Left renal pelvis (tissue), 4 donors: ENCODE results near the gene KCNMA1. TPM values are rescaled to one million over a fixed set of nuclear protein-coding genes. Genes with fewer than 3 reads are reported as not detected.

Experiments used
- DNase-seq, 4 donors: peaks; one replicate each; pipeline ENCODE4 v3.0.0-alpha.2; 2013; ENCODE audit warnings: low read depth in 4 of 4, low spot score in 3 of 4
- polyA plus RNA-seq, 4 donors: library from polyadenylated mRNA; unstranded; fragments of 120-200 nt; gene quantifications; one replicate each; pipeline ENCODE4 v1.2.1, GENCODE V29; 2013; ENCODE audit not compliant: insufficient read length in 4 of 4

KCNMA1 gene
- polyA plus RNA-seq, 4 donors = 3.3 to 4.9 (median 4.4) TPM

- no peak for DNase-seq
Observed at GRCh38 chr10:77609781-77610272, 27.8 kb downstream of the KCNMA1 start.

GRCh38 chr10:77608281-77608680 lies 29.3 kb downstream of the KCNMA1 start:
- DNase-seq = no peak

GRCh38 chr10:77606751-77607150 lies 30.9 kb downstream of the KCNMA1 start:
- no peak for DNase-seq

GRCh38 chr10:77605466-77605865 lies 32.1 kb downstream of the KCNMA1 start:
- DNase-seq = no peak

GRCh38 chr10:77604941-77605351 lies 32.7 kb downstream of the KCNMA1 start:
- DNase-seq = no peak

GRCh38 chr10:77604063-77604462 lies 33.5 kb downstream of the KCNMA1 start:
- no peak for DNase-seq

GRCh38 chr10:77603534-77603927 lies 34.1 kb downstream of the KCNMA1 start:
- DNase-seq = no peak

- DNase-seq = no peak
Observed at GRCh38 chr10:77602913-77603533, 34.6 kb downstream of the KCNMA1 start.

- no peak for DNase-seq
Observed at GRCh38 chr10:77602231-77602912, 35.2 kb downstream of the KCNMA1 start.

GRCh38 chr10:77601488-77601887 lies 36.1 kb downstream of the KCNMA1 start:
- no peak for DNase-seq

GRCh38 chr10:77600640-77601039 lies 37.0 kb downstream of the KCNMA1 start:
- DNase-seq = no peak

GRCh38 chr10:77599651-77600050 lies 38.0 kb downstream of the KCNMA1 start:
- DNase-seq = no peak

- DNase-seq = no peak
Observed at GRCh38 chr10:77598606-77599005, 39.0 kb downstream of the KCNMA1 start.

- DNase-seq = no peak
Observed at GRCh38 chr10:77597560-77597959, 40.0 kb downstream of the KCNMA1 start.

- DNase-seq = no peak
Observed at GRCh38 chr10:77594471-77594783, 43.2 kb downstream of the KCNMA1 start.

GRCh38 chr10:77593771-77594470 lies 43.7 kb downstream of the KCNMA1 start:
- no peak for DNase-seq

GRCh38 chr10:77592946-77593636 lies 44.5 kb downstream of the KCNMA1 start:
- no peak for DNase-seq

GRCh38 chr10:77592510-77592909 lies 45.1 kb downstream of the KCNMA1 start:
- no peak for DNase-seq

GRCh38 chr10:77591238-77591880 lies 46.2 kb downstream of the KCNMA1 start:
- DNase-seq = no peak

- DNase-seq = no peak
Observed at GRCh38 chr10:77590344-77591237, 47.0 kb downstream of the KCNMA1 start.
